ENCODE data around the gene AKAIN1.

The AKAIN1 gene

DNA sequence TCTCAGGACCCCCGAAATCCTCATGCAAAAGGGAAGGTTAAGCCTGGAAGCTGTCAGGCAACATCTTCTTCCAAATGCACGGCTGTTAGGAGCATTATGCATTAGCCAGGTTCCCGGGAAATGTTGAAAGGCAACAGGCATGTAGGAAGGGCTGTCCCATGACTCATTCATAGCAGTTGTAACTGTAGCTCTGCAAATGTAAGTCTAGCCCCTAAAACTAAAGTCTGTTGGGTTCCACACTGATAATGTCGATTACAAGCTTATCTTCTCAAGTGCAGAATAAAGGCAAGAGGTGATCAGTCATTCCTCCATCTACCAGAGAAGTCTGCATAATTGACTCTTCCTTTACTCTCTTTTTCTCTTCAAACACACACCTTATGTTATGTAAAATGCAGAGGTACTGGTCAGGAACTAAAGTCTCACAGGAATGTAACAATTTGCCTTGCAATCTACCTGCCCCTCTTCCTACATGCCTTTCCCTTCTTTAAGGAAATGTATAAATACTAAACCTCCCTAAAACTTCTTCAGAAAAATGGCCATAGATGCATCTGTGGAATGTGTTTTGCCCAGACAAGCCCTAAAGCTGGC lies 99.8 kb downstream of the AKAIN1 start:
- DNase-seq (ENCODE audit: low read depth in 3 of 3, low spot score in 1 of 3), result no peak

DNA sequence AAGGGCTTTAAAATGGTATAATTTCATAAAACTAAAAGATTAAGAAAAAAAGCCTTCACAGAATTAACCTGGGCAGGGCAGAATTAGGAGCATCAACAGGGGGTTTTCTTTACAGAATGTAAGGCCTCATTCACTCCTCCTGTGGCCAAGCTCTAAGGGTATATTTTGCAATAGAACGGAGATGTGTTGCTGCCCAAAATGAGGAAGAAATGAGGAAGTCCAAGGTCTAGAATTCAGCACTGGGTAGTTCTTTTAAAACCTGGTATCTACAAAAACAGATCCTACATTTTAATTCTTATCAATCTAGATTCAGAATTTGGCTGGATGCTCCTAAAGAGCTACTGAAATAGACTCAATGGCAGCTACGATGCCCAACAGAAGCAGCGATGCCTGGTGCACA lies 101.8 kb downstream of the AKAIN1 start:
- no peak for DNase-seq (ENCODE audit: low read depth in 3 of 3, low spot score in 1 of 3)

DNA sequence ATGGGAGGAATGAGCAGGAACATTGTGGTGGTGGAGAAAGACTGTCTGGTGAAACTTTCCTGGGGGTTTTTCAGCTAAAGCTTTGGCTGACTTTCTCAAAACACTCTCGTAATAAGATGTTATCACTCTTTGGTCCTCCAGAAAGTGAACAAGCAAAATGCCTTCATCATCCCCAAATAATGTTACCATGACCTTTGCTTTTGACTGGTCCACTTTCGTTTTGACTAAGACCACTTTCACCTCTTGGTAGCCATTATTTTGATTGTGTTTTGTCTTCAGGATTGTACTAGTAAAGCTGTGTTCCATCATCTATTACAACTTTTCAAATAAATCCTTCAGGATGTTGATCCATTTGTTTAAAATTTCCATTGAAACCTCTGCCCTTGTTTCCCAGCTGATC lies 103.2 kb downstream of the AKAIN1 start:
- no peak for DNase-seq (ENCODE audit: low read depth in 3 of 3, low spot score in 1 of 3)
